Pons (tissue), 1 donor: ENCODE data around the gene CCDC149.

Experiments
- DNase-seq: peaks from one replicate; pipeline ENCODE4 v3.0.0-alpha.2; 2016; ENCODE audit warnings: low spot score

The CCDC149 gene

DNA sequence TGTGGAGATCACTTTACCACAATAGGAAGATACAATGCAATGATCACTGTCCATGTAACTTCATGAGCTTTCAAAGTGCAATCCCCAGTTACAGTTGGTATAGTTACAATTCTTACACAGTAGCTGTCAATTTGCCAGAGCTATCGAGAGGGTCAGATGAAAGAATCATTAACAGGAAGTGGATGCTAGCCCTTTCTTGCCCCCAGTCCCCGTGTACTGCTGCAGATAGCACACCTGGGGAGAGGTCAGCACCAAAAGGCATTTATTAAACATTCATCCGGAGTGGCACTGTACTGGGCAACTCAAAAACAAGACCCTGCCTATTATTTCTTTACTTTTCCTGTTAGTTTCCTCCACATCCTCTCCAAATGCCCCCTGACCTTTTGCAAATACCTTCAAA, 69.7 kb downstream of the CCDC149 start:
- no peak for DNase-seq

DNA sequence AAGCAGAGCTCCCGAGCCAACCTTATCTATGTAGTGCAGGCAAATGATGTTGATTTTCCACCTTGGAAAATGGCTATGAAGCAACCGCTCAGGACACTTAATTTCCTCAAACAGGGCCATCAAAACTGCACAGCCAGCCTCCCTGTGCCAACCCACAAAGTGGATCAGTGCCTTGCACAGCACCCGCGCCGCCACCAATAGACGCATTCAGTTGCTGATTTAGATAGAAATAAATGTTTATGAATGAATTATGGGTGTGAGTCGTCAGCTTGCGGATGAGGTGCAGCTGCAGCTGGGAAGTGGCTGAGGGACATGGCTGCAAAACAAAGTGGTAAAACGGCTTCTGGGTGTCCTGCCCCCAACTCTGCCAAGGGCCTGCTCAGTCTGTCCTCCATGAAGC, 70.5 kb downstream of the CCDC149 start:
- no peak for DNase-seq

GRCh38 chr4:24840826-24841543, 71.9 kb downstream of the CCDC149 start:
- DNase-seq: no peak

- DNase-seq: peak; percentile 69
Observed at GRCh38 chr4:24840362-24840761, 72.5 kb downstream of the CCDC149 start.

- no peak for DNase-seq
Observed at GRCh38 chr4:24837781-24838180, 75.1 kb downstream of the CCDC149 start.

DNA sequence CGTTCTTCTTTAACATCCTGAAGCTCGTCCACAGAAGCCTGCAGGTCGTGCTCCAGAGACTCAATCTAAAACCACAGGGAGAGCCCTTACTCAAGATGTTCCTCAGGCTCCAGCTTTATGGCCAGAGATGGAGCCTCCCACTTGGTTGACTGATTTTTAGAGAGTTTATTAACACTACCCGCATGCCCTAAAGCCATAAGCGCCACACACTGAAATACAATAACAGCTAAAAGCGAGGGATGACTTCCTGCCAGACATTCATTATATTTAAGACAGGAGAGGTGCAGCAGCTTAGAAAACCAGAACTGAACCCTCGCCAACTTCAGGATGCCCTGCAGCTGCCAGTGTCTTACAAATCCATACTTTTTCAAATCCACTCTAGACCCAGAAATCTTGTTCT, 75.5 kb downstream of the CCDC149 start:
- DNase-seq: no peak

- no peak for DNase-seq
Observed at GRCh38 chr4:24836661-24837242, 76.1 kb downstream of the CCDC149 start.

DNA sequence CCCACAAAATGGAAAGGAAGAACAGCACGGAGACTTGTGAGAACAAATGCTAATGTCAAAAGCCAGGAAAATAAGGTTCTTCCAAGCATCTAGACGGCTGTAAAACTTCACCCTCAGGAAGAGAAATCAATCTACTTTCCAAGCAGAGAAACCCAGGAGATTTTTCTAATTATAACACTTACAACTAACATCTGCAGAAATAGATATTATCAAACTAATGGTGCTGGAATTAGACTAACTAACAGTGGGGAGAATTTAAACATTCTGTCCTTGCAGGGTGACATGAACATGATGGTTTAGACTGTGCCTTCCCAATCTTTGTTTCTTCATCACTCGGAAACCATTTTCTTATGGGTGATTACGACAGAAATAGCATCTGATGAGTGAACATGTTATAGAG, 77.1 kb downstream of the CCDC149 start:
- DNase-seq: no peak

GRCh38 chr4:24831637-24832036, 81.2 kb downstream of the CCDC149 start:
- no peak for DNase-seq

- no peak for DNase-seq
Observed at GRCh38 chr4:24824720-24825119, 88.1 kb downstream of the CCDC149 start.

- no peak for DNase-seq
Observed at GRCh38 chr4:24820541-24820940, 92.3 kb downstream of the CCDC149 start.

GRCh38 chr4:24816797-24817196, 96.0 kb downstream of the CCDC149 start:
- DNase-seq: peak; percentile 76

DNA sequence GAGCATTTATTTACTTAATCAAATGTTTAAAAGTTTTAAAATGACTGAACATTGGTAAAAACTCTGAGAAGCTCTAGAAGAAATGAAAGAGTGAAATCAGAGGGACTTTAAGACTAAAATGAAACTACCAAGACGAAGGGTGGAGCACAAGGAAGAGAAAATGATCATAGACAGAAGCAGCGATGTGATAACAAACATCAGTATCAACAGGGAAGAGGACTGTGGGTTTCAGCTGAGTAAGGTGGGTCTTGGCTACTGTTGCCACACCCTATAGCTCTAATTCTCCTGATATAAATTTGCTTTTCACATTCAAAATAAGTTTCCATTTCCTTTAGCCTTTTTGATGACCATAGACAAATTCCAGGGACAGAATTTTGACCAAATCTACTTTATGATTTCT, 99.1 kb downstream of the CCDC149 start:
- no peak for DNase-seq

GRCh38 chr4:24810871-24811631, 101.8 kb downstream of the CCDC149 start:
- no peak for DNase-seq

- DNase-seq: no peak
Observed at GRCh38 chr4:24809815-24810405, 102.9 kb downstream of the CCDC149 start.

- DNase-seq: no peak
Observed at GRCh38 chr4:24809376-24809775, 103.5 kb downstream of the CCDC149 start.

- no peak for DNase-seq
Observed at GRCh38 chr4:24808955-24809354, 103.9 kb downstream of the CCDC149 start.

GRCh38 chr4:24808261-24808660, 104.6 kb downstream of the CCDC149 start:
- no peak for DNase-seq

- DNase-seq: no peak
Observed at GRCh38 chr4:24807611-24808010, 105.2 kb downstream of the CCDC149 start.

DNA sequence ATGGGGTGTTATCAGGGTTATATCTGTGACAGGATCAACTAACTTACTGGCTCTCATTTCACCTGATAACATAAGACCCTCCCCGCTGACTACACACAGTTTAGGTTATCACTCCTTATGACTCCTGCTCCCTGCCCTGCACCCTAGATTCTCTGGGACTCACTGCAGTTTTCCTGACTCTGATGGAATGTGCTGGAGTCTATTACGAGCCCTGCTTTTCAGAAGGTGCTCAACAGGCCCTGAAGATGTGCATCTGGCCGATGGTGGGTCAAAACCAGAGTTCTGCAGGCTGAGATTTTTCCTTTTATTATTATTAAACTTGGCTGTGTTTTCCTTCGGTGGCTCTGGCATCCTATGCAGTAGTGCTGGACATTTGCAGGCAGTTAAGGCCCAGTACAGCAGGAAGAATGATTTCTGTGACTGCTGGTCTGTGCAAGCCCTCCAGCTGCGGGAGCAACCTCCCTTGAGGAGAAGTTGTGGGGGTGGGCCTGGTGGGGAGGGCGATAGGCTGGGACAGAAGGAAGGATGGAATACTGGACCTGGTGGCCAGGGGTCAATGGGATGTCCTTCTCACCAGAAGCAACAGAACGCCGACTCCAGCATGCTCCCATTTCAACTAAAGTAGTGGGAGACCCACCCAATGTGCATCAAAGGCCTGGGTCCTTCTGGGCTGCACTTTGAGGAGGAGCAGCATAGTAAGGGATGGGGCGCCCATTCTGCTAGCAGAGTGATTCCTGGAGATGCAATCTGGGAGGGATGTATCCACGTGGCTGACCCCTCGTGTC, 106.4 kb downstream of the CCDC149 start:
- DNase-seq: no peak

GRCh38 chr4:24805566-24805965, 107.3 kb downstream of the CCDC149 start:
- no peak for DNase-seq

GRCh38 chr4:24805067-24805466, 107.8 kb downstream of the CCDC149 start:
- no peak for DNase-seq
